KOPT-K1 (cell line): ENCODE results near the gene AUP1.

Source experiments
- H3K27ac ChIP-seq: fragments of 200-600 bp; sonication (generic); 2 replicates; pipeline ENCODE4 v1.5.1; 2016; ENCODE audit warnings: antibody characterized with exemption, mild to moderate bottlenecking, low read depth, low read length; ENCODE audit not compliant: poor library complexity, severe bottlenecking
- H3K36me3 ChIP-seq: fragments of 200-600 bp; sonication (generic); 2 replicates; pipeline ENCODE4 v1.5.1; 2017; ENCODE audit warnings: antibody characterized with exemption, mild to moderate bottlenecking, low read length, moderate library complexity; ENCODE audit not compliant: insufficient read depth
- H3K9me3 ChIP-seq: fragments of 200-600 bp; sonication (generic); 2 replicates; pipeline ENCODE4 v1.5.1; 2017; ENCODE audit warnings: antibody characterized with exemption, low read length, mild to moderate bottlenecking; ENCODE audit not compliant: insufficient read depth, poor library complexity, severe bottlenecking

The AUP1 gene

GRCh38 chr2:74531666-74532065 is 2.2 kb upstream of the AUP1 start:
- peaks cover 47% of the 10 kb centered on the region for H3K36me3 ChIP-seq
- H3K27ac ChIP-seq = peak overlapping the region; percentile 91
- no peaks in the 10 kb centered on the region for H3K9me3 ChIP-seq

DNA sequence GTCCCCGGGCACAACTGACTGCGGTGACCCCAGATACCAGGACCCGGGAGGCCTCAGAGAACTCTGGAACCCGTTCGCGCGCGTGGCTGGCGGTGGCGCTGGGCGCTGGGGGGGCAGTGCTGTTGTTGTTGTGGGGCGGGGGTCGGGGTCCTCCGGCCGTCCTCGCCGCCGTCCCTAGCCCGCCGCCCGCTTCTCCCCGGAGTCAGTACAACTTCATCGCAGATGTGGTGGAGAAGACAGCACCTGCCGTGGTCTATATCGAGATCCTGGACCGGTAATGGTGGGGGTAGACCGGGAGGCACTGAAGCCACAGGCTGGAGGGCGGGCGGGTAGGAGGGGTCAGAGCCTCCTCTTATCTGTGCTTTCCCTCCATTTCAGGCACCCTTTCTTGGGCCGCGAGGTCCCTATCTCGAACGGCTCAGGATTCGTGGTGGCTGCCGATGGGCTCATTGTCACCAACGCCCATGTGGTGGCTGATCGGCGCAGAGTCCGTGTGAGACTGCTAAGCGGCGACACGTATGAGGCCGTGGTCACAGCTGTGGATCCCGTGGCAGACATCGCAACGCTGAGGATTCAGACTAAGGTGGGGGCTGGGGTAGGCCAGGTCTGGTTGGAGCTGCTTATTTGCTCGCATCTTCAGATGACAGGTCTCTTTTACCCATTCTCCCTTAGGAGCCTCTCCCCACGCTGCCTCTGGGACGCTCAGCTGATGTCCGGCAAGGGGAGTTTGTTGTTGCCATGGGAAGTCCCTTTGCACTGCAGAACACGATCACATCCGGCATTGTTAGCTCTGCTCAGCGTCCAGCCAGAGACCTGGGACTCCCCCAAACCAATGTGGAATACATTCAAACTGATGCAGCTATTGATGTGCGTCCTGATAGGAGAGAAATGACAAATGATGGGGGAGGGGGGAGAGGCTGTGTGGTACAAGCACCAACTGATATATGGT is 1.0 kb upstream of the AUP1 start:
- peak overlapping the region; percentile 91 for H3K27ac ChIP-seq
- no peaks in the 10 kb centered on the region for H3K9me3 ChIP-seq
- H3K36me3 ChIP-seq = peaks cover 59% of the 10 kb centered on the region

DNA sequence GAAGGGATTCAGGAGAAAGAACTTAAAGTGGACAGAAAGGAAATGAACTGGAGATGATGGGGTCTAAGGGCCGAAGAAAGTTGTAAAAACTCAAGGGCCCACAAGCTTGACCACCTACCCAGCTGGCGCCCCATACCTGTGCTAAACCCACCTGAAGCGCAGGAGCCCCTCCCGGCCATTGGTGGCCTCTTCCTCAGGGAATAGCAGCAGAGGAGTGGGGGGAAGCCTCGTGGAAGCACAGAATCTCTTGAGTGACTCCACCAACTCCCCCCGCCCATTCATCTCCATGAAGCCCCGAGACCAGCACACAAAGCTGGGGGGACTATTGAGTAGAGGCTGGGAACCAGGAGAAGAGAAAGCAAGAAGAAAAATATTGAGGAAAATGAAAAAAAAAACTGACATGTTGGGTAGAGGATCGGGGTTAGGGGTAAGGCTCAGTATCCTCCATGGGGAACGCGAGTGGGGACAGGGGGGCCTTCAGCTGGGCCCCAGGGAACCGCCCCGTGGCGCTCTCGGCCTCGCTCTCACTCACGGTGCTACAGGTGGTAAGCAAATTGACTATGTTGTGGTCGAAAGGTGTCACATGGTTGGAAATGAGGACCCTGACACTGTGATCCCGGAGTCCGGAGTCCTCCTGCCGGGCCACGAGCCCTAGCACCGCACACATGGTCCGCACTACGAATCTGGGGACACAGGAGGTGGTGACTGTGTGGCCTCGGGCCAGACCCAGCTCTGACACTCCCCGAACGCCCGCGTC is 728 bp downstream of the AUP1 start:
- no peaks in the 10 kb centered on the region for H3K9me3 ChIP-seq
- peaks cover 60% of the 10 kb centered on the region for H3K36me3 ChIP-seq
- peak overlapping the region; percentile 91 for H3K27ac ChIP-seq

GRCh38 chr2:74527741-74528140 is 1.8 kb downstream of the AUP1 start:
- H3K36me3 ChIP-seq = peaks cover 51% of the 10 kb centered on the region
- H3K27ac ChIP-seq = no peak overlapping the region
- H3K9me3 ChIP-seq = no peaks in the 10 kb centered on the region

DNA sequence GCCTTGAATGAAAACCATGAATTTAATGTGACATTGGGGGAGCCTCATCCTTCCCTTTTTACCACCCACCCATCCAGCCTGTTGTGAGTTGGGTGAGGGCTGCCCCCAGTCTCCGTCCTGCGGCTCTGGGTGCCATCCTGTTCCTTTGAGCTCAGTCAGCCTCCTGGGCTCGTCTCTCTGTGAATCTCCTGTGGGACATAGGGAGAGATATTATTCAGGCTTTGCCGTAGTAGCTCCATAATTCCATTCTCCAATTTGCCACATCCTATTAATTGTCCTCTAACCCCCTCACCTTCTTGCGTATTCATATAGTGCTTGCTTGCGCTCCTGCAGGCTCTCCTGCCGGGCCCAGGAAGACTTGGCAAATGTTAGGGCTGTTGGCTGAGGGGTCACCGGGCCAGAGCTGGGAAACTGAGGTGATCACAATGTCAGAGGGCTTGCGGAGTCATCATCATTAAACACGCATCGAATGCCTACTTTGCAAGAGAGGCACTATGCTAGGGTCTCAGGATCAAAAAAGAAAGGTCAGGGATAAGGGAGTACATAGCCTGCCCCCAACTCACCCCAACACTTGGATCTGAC is 2.8 kb downstream of the AUP1 start:
- Histone ChIP-seq H3K9me3 (no peaks in the 10 kb centered on the region), H3K36me3 (peaks cover 41% of the 10 kb centered on the region), H3K27ac (no peak overlapping the region)

GRCh38 chr2:74525717-74526648 is 3.5 kb downstream of the AUP1 start, which contains the start of gene DQX1:
TSS of gene DQX1 (minus strand) at chr2:74526231. CDS start at chr2:74525729, 502 bp downstream.
- no peak within 1 kb of the TSS for H3K27ac ChIP-seq
- no peaks in the 10 kb centered on the region for H3K9me3 ChIP-seq
- peaks cover 34% of the 10 kb centered on the region for H3K36me3 ChIP-seq

- Histone ChIP-seq H3K27ac (no peak overlapping the region), H3K9me3 (no peaks in the 10 kb centered on the region), H3K36me3 (peaks cover 34% of the 10 kb centered on the region)
These were observed 4.4 kb downstream of the AUP1 start for GRCh38 chr2:74524955-74525716.

DNA sequence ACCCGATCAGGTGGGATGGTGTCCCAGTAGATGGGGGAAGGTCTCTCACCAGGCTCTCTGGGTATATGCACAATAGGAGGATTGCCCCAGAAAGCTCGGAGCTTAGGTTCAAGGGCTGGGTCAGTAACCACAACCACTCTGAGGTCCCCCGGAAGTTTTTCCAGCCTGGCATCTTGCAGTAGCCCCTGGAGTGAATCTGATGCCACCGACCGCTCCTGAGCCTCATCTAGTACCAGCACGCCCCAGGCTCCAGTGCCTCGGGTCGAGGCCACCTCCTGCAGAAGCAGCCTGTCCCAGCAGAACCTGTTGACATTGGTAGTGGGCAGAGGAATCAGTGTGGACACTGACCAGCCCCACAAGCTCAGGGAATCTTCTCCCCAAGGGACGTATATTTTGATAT is 5.5 kb downstream of the AUP1 start:
- Histone ChIP-seq H3K27ac (no peak overlapping the region), H3K9me3 (no peaks in the 10 kb centered on the region), H3K36me3 (peaks cover 34% of the 10 kb centered on the region)

GRCh38 chr2:74522516-74522915 is 7.0 kb downstream of the AUP1 start:
- no peaks in the 10 kb centered on the region for H3K9me3 ChIP-seq
- H3K27ac ChIP-seq = no peak overlapping the region
- peaks cover 26% of the 10 kb centered on the region for H3K36me3 ChIP-seq

DNA sequence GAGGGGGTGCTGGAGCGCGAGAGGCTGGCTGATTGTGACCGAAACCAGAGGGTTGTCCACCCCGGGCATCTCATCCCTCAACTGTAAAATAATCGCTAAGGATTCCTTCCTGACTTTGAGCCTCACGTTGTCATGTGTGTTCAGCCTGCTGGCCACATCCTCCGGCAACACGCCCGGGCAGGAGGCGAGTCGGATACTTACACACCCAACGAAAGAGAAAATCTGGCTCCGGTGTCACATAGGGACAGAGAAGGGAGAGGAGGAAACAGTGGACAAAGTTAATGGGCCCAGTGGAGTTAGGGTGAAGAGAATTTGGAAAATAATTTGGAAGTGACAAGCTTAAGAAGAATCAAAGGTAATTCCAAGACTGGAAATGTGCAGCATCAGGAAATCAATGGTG is 12.9 kb downstream of the AUP1 start:
- no peaks in the 10 kb centered on the region for H3K9me3 ChIP-seq
- no peaks in the 10 kb centered on the region for H3K36me3 ChIP-seq
- H3K27ac ChIP-seq = no peak overlapping the region

- no peak overlapping the region for H3K27ac ChIP-seq
- no peaks in the 10 kb centered on the region for H3K36me3 ChIP-seq
- H3K9me3 ChIP-seq = no peaks in the 10 kb centered on the region
These were observed 13.4 kb downstream of the AUP1 start for GRCh38 chr2:74515981-74516633.

DNA sequence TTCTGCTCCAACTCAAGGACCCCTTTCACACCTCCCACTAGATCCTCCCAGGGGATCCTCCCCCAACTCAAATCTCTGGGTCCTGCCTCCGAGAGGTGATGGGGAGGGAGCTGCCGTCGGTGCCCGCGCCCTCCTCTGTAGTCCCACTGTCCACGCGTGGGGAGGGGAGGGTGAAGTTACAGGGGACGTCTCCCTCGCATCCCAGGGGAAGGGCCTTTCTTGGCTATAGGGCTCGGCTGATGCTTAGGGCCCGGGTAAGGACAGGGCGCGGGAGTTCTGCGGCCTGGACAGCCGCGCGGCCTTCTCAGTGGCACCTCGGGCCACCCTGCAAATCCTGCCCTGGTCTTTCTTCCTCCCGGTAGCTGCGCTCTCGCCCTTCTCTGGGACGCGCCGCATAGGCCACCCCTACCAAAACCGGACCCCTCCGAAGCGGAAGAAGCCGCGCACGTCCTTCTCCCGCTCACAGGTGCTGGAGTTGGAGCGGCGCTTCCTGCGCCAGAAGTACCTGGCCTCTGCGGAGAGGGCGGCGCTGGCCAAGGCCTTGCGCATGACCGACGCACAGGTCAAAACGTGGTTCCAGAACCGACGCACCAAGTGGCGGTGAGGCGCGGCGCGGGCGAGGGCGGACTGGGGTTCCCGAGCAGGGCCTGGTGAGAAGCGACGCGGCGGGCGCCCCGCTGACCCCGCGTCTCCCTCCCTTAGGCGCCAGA is 14.1 kb downstream of the AUP1 start:
- H3K27ac ChIP-seq = no peak overlapping the region
- H3K9me3 ChIP-seq = no peaks in the 10 kb centered on the region
- no peaks in the 10 kb centered on the region for H3K36me3 ChIP-seq
